DMS153 (cell line): ENCODE measurements around the gene ZNF215.
"Not testable (repeated sequence)": the region's sequence is repeated elsewhere in the genome, so short reads cannot be mapped to it uniquely, and the experiment has no call there.

Experiments
- DNase-seq: peaks from one replicate; lab custom pipeline; 2025; lab: John Stamatoyannopoulos, UW

Gene ZNF215

DNA sequence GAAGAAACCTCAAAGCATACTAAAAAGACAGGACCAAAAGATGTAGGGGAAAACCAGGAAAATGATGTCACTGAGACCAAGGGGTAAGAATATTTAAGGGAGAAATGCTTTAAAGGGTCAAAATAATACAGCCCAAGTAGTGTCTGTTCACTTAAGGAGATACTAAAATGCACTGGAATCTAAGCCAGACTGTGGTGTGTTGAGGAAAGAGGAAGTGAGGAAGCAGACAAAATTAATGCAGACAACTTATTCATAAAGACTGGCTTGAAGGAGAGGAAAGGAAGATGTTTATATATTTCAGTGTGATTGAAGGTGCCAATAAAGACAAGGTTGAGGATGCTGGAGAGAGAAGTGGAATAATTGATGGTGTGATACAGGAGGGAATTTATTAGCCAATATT is 15.7 kb downstream of the ZNF215 start:
- no peak for DNase-seq

DNA sequence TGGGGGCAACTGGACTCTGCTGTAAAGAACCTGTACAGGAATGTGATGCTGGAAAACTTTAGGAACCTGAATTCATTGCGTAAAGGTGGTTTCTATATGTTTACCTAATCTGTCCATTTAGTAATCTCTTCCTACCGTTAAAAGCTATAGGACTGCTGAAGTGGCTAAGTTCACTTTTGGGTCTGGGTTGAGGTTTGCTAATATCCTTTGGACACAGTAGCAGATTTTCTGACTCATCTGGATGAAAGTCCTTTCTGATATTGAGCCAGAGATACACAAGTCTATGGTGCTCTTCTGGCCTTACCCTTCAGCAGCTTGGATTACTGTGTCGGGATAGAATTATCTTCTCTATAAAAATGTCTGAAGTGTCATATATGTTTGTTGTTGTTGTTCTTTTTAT is 16.9 kb downstream of the ZNF215 start:
- DNase-seq = no peak

DNA sequence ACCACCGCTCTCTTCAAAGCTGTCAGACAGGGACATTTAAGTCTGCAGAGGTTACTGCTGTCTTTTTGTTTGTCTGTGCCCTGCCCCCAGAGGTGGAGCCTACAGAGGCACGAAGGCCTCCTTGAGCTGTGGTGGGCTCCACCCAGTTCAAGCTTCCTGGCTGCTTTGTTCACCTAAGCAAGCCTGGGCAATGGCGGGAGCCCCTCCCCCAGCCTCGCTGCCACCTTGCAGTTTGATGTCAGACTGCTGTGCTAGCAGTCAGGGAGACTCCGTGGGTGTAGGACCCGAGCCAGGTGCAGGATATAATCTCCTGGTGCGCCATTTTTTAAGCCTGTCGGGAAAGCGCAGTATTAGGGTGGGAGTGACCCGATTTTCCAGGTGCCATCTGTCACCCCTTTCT is 28.0 kb downstream of the ZNF215 start:
- not testable (repeated sequence) for DNase-seq

DNA sequence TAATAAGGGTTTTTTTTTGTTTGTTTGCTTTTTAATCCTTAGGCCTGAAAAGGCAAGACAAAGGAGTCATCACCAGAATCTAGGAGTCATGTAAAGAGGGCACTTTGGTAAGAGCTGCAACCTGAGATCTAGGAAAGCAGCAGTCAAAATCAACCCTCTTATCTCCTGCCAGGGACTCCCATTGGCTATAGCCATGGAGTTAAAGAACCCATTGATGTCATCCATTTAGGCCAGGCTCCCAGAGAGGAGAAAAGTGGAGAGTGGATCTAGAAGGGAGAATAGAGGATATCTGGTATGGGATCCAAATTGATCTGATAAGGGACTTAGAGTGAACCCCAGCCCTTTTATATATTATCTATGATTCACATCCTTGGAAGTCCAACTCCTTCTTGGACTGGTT is 35.9 kb downstream of the ZNF215 start:
- DNase-seq = no peak

DNA sequence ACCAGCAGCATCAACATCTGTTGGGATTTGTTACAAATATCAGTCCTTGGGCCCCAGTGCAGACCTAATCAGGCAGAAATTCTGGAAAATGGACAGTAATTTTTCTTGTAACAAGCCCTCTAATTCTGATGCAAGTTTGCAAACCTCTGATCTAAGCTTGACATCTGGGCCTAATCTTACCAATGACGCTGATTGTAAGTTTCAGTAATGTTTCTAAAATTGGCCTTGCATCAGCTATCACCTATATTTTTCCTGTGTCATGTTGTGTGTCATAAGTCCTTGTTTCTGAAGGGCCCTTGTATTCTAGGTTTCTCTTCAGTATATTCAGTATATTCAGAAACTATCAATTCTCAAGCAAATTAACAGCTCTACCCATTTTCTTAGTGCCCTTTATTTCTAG is 36.4 kb downstream of the ZNF215 start:
- DNase-seq = no peak

DNA sequence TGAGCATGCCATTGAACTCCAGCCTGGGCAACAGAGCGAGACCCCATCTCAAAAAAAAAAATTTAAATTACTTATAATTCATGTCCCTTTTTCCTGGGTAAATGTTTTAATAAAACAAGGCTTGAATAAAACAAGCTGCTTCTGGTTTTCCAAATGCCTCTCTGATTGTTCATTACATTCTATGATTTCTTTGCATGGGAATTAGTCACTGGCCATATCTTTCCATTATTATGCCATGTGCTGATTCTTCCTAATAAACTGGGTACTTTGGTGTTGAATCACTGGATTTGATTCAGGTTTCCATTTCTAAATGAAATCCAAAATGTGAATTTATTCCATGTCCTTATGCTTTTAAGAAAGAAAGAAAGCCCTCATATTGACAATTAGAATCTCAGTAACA is 42.6 kb downstream of the ZNF215 start:
- DNase-seq = no peak

DNA sequence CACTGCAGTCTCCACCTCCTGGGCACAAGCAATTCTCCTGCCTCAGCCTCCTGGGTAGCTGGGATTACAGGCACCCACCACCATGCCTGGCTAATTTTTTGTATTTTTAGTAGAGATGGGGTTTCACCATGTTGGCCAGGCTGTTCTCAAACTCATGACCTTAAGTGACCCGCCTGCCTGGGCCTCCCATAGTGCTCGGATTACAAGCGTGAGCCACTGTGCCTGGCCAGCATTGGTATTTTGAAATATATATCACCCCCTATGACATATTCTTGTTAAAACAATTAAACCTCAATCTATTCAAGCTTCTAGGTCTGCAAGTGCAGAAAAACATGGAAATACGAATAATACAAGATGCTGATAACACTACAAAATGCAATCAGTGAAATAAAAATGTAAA is 43.6 kb downstream of the ZNF215 start:
- DNase-seq = not testable (repeated sequence)

DNA sequence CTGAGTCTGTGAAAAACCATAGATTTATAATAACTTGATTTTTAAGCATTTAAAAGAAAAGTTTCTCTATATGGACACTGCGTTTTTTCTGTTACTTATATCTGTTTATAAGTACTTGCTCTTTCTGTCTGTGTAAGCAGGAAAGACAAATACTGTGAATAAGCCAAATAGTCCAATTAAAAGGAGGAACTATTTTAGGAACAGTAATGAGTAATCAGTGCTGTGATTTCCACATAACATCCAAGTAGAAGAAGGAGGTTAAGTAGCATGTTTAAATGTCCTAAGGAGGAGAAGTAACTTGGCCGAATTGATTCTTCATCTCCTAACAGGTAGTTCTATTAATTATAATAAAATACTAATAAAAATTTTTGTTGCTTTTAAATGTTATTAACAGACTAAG is 53.1 kb downstream of the ZNF215 start:
- DNase-seq = no peak

DNA sequence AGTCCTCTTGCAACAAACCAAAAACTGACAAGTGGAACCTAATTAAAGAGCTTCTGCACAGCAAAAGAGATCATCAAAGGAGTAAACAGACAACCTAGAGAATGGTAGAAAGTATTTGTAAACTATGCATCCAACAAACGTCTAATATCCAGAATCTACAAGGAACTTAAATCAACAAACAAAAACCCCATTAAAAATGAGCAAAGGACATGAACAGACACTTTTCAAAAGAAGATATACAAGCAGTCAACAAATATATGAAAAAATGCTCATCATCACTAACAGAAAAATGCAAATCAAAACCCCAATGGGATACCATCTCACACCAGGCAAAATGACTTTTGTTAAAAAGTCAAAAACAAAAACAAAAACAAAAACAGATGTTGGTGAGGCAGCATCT is 60.3 kb downstream of the ZNF215 start:
- no peak for DNase-seq

DNA sequence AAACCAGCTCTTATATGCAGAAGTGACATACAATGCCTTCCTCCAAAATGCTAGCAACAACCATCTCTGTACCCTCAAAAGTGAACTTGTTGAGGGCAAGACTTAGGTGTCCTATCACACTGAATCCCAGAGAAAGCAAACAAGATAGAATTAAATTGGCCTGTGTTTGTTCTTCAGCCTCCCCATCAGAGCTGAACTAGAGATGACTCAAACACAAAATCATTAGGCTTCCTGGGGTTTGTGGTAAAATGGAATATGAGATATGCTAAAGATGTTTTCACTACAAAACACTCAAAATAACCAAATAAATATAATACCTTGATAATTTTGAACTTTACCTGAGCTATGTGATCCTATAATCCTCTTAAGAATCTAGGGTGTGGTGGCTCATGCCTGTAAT is 62.3 kb downstream of the ZNF215 start:
- no peak for DNase-seq

DNA sequence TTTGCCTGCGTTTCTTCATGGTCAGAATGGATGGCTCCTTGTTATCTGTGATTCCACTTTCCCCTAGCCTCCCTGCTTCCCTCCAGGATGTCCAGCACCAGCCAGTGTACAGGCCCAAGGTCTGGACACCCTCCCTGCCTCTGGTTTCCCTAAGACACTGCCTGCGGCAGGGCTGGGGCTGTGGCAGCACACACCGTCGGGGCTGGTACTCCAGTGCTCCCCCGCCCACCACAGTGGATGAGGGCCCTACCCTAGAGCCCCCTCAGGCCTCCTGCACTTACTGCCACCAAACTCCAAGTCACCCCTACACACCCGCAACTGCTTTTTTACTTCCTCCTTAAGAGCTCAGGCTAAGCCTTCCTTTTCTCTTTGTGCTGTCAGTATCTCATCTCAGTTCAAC is 65.0 kb downstream of the ZNF215 start:
- DNase-seq = no peak

DNA sequence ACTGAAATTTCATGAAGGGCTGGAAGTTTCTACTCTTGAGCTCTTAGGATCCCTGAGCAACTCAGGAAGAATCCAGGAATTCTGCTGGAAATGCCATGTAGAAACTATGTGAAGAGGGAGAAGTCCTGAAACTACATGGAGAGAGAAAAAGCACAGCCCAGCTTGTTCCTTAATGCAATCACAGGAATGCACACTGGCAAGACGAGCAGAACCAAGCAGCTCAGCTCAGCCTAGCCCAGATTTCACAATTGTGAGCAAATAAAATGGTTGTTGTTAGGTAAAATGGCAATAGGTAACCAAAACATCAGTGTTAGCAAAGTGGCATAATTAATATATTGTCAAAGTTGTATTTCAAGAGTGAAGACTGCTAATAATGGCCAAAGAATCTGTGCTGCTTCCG is 65.8 kb downstream of the ZNF215 start:
- DNase-seq = no peak

DNA sequence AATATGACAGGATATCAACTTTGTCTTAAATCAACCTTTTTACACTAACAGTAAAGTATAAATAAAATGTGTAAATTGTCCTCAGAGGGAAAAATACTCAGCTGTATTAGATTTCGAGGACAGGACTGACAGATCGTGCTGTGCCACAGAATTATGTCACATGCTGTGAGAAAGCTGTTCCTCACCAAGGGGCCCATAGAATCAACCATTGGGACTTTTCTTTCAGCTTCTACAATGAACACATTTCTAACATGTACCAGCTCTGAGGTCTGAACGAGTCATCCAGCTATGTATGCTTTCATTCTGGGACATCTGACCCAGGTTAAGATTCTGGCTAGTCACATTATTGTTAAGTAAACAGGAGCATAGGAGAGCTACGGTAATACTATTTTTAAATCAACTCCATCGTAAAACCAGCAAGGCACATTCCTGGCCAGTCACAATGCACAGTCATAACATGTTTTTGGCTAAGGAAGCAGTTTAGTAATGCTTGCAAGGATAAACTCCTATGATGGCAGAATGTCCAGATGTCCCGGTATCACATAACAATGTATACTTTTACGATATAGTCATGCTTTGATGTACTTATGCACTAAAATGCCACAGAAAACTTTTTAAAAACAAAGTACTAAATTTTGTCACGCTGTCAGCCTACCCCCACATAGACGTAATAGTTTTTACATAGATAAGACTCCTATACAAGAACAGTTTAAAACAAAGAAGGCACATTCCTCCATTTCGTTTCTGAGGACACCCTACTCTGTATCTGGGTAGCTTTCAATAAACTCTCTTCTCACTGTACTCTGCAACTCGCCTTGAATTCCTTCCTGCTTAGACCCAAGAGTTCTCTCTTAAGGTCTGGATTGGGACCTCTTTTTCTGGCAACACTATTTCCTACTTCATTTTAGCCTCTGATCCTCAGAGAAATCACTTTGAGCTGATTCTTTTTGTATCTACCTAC is 66.5 kb downstream of the ZNF215 start:
- no peak for DNase-seq

DNA sequence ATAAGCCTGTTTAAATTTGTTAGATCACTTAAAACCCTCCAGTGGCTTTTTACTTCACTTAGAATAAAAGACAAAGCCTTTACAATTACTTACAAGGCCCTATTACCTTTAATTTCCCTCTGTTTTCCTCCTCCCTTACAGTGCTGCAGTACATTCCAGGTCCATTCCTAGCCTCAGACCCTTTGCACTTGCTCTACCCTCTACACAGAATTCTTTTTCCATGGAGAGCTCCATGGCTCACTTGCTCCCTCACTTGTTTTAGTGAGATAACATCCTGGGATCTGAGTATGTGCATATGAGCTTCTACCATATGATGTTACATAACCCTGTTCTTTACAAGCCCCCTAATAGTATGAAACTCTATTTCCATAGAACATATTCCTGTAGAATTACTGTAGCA is 69.5 kb downstream of the ZNF215 start:
- no peak for DNase-seq

DNA sequence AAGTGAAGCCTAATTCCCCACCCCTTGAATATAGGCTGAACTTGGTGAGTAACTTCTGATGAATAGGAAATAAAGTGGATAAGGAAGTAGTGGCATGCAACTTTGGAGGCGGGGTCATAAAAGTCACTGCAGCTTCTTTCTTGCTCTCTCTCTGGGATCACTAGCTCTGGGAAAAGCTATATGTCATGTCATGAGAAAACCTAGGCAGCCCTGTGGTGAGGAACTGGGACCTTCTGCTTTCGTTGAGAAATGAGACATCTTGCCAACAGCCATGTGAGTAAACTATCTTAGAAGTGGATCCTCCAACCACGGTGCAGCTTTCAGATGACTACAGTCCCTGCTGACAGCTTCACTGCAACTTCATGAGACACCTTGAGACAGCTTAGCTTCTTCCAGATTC is 78.3 kb downstream of the ZNF215 start:
- no peak for DNase-seq
